Panc1 (cell line): ENCODE results near the gene JUND. TPM values are rescaled to one million over a fixed set of nuclear protein-coding genes. Genes with fewer than 3 reads are reported as not detected.

Source experiments
- ATAC-seq: fragments of 200-7000 bp; cut with Tn5 transposase; 2 replicates; pipeline ENCODE4 v1.9.1; 2020; ENCODE audit warnings: mild to moderate bottlenecking, moderate library complexity
- BruUV-seq: library from RNA; stranded (reverse); fragments of 400-500 nt; replicated peaks from 2 replicates; lab custom pipeline; 2021; lab: Mats Ljungman, UMichigan
- CTCF ChIA-PET: fragments of 300-600 bp; sonication (Branson Sonifier 250); formaldehyde crosslinking; loops from one replicate; lab custom pipeline; 2022; ENCODE audit warnings: antibody characterized with exemption; lab: Charles Lee
- POLR2A ChIA-PET: fragments of 300-600 bp; sonication (Branson Sonifier 250); formaldehyde crosslinking; loops from one replicate; lab custom pipeline; 2022; ENCODE audit warnings: antibody characterized with exemption; lab: Charles Lee
- DNase-seq: peaks from one replicate; pipeline ENCODE4 v3.0.0-alpha.2; 2010; ENCODE audit warnings: low read depth, low spot score
- H3K27ac ChIP-seq: 2 replicates; pipeline ENCODE4 v1.5.1; 2011; ENCODE audit warnings: mild to moderate bottlenecking, low read length, inconsistent platforms
- H3K27me3 ChIP-seq: fragments of 200-500 bp; sonication (Bioruptor generic); 2 replicates; pipeline ENCODE4 v1.6.0; 2014; ENCODE audit warnings: low read length, inconsistent platforms; ENCODE audit not compliant: control insufficient read depth, insufficient read depth
- H3K36me3 ChIP-seq: fragments of 200-500 bp; sonication (Bioruptor generic); 2 replicates; pipeline ENCODE4 v1.5.1; 2014; ENCODE audit warnings: inconsistent platforms, mild to moderate bottlenecking, low read length, moderate library complexity; ENCODE audit not compliant: control insufficient read depth, insufficient read depth
- H3K4me1 ChIP-seq: 2 replicates; pipeline ENCODE4 v1.5.1; 2011; ENCODE audit warnings: inconsistent platforms, mild to moderate bottlenecking, low read length, moderate library complexity; ENCODE audit not compliant: control insufficient read depth, insufficient read depth
- H3K4me3 ChIP-seq, 2 experiments: 2 replicates each; pipeline ENCODE4 v1.5.1; 2011 to 2012; ENCODE audit warnings: low read depth in 2 of 2, low read length in 2 of 2, mild to moderate bottlenecking in 2 of 2, inconsistent platforms in 1 of 2, moderate library complexity in 1 of 2
- H3K9me3 ChIP-seq: fragments of 200-500 bp; sonication (Bioruptor generic); 2 replicates; pipeline ENCODE4 v1.5.1; 2014; ENCODE audit warnings: low read depth, mild to moderate bottlenecking, inconsistent platforms, low read length, moderate library complexity; ENCODE audit not compliant: control insufficient read depth, insufficient read depth
- POLR2AphosphoS5 ChIP-seq: IDR thresholded peaks from 2 replicates; pipeline ENCODE4 v1.6.1; 2012; ENCODE audit warnings: mild to moderate bottlenecking, low read depth, low read length, moderate library complexity
- SIN3A ChIP-seq: IDR thresholded peaks from 2 replicates; pipeline ENCODE4 v1.6.1; 2012; ENCODE audit warnings: low read depth, mild to moderate bottlenecking, low read length, moderate library complexity, borderline replicate concordance; ENCODE audit not compliant: insufficient read depth
- TCF7L2 ChIP-seq: IDR thresholded peaks from 2 replicates; pipeline ENCODE4 v1.6.1; 2011; ENCODE audit warnings: mild to moderate bottlenecking, low read depth, low read length, inconsistent platforms
- in situ Hi-C: cut with HindIII; loops from 2 replicates; pipeline ENCODE4 v1.10.0; 2016; ENCODE audit warnings: low sequenced_read_pairs, low pct_unique_long_range_greater_than_20kb
- intact Hi-C: fragments of 100-400 bp; cut with micrococcal nuclease; formaldehyde crosslinking; loops from one replicate; pipeline ENCODE4 v1.10.0; 2022; ENCODE audit not compliant: unreplicated experiment
- total RNA-seq: library from RNA; stranded (reverse); gene quantifications from one replicate; pipeline ENCODE4 v1.2.1, GENCODE V29; 2021; ENCODE audit not compliant: unreplicated experiment
- TF ChIP-seq, protein P1 (sequence below): fragments of 450-650 bp; IDR thresholded peaks from 2 replicates; pipeline ENCODE4 v1.5.1; 2017; ENCODE audit warnings: mild to moderate bottlenecking
- TF ChIP-seq, protein P2 (sequence below), 2 experiments: IDR thresholded peaks; 2 replicates each; pipeline ENCODE4 v1.6.1; 2011 to 2012; ENCODE audit warnings: low read depth in 2 of 2, control low read depth in 1 of 2, low read length in 1 of 2, mild to moderate bottlenecking in 1 of 2, moderate library complexity in 1 of 2; ENCODE audit not compliant: insufficient read depth in 1 of 2

The JUND gene
- total RNA-seq, 1 experiment from 2014 or later = 130 TPM

DNA sequence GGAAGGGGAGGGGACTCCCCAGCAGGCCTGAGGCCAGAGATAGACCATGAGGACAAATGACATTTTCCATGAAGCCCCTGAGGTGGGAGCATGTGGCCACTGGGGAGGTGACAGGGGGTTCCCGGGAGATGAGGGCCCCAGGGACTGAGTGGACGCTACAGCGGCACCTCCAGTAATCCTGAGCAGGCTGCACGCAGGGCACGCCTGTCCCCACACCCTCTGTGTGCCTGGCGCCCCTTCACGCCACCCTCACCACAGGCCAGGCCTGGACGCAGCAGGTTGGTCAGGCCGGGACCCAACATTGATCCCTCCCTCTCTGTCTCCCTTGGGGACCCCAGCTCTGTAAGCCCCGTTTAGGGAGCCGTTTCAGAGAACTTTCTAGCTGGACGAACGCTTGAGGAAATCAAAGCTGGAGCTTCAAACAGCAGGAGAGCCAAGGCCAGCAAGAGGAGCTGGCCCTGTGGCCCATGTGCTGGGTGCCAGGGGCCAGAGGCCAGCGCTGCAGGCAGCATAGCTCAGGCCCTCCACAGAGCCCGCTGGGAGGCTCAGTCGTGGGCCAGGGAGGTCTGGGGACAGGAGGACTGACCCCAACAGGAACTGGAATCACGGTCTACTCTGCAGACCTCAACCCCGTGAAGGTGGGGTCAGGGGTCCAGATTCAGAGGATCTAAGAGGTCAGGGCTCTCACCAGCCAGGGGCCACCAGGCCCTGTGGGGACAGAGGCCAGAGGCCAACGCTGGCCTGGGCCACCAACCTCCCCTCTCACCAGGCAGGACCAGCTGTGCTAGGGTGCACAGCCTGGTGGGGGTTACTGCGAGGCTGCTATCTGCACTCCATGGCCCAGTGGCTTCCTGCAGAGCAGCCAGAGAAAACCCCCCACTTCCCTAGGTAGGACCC lies 26.9 kb upstream of the JUND start (continued):
- TF ChIP-seq SIN3A = no peak

DNA sequence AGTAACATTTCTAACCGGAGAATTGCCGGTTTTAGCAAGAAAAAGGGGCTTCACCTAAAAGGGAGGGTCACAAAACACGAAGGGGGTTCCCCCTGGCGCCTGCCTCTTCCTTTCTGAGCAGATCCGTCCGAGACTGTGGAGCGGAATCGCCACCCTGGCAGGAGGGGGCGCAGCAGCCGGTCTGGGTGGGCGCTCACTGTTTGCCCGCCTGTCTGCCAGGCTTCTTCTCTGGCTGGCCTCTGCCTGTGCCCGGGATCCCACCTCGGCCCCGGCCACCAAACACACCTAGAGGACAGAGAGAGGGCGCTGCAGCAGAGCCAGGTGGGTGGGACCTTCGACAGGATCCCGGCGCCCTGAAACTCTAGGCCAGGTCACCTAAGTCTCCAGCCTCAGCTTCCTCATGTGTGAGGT lies 25.9 kb upstream of the JUND start:
- Histone ChIP-seq H3K36me3 (no peaks in the 10 kb centered on the region), H3K4me3 (no peak overlapping the region), H3K27ac (peak overlapping the region; percentile 75), H3K9me3 (no peaks in the 10 kb centered on the region), H3K4me1 (peaks cover 52% of the 10 kb centered on the region), H3K27me3 (no peaks in the 10 kb centered on the region)
- no peak for TF ChIP-seq TCF7L2
- TF ChIP-seq, protein P1, sequence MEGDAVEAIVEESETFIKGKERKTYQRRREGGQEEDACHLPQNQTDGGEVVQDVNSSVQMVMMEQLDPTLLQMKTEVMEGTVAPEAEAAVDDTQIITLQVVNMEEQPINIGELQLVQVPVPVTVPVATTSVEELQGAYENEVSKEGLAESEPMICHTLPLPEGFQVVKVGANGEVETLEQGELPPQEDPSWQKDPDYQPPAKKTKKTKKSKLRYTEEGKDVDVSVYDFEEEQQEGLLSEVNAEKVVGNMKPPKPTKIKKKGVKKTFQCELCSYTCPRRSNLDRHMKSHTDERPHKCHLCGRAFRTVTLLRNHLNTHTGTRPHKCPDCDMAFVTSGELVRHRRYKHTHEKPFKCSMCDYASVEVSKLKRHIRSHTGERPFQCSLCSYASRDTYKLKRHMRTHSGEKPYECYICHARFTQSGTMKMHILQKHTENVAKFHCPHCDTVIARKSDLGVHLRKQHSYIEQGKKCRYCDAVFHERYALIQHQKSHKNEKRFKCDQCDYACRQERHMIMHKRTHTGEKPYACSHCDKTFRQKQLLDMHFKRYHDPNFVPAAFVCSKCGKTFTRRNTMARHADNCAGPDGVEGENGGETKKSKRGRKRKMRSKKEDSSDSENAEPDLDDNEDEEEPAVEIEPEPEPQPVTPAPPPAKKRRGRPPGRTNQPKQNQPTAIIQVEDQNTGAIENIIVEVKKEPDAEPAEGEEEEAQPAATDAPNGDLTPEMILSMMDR = no peak; the same call in 1 of the 2 replicates
- no peak for TF ChIP-seq SIN3A
- TF ChIP-seq, protein P2, sequence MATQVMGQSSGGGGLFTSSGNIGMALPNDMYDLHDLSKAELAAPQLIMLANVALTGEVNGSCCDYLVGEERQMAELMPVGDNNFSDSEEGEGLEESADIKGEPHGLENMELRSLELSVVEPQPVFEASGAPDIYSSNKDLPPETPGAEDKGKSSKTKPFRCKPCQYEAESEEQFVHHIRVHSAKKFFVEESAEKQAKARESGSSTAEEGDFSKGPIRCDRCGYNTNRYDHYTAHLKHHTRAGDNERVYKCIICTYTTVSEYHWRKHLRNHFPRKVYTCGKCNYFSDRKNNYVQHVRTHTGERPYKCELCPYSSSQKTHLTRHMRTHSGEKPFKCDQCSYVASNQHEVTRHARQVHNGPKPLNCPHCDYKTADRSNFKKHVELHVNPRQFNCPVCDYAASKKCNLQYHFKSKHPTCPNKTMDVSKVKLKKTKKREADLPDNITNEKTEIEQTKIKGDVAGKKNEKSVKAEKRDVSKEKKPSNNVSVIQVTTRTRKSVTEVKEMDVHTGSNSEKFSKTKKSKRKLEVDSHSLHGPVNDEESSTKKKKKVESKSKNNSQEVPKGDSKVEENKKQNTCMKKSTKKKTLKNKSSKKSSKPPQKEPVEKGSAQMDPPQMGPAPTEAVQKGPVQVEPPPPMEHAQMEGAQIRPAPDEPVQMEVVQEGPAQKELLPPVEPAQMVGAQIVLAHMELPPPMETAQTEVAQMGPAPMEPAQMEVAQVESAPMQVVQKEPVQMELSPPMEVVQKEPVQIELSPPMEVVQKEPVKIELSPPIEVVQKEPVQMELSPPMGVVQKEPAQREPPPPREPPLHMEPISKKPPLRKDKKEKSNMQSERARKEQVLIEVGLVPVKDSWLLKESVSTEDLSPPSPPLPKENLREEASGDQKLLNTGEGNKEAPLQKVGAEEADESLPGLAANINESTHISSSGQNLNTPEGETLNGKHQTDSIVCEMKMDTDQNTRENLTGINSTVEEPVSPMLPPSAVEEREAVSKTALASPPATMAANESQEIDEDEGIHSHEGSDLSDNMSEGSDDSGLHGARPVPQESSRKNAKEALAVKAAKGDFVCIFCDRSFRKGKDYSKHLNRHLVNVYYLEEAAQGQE (IDR thresholded peaks at IDR 0.05; ENCODE audit: insufficient read depth in 1 of 2, low read depth in 2 of 2, low read length in 1 of 2) = no peak
- TF ChIP-seq POLR2AphosphoS5 = no peak
- intact Hi-C loops (no loop called here), in situ Hi-C loops (no loop called here)
- no TSS peak for BruUV-seq
- ChIA-PET CTCF (interaction anchor here (0.6 to 1.1 kb wide), 2 partner anchors 28 to 460 kb away, joined by 3 to 5 read pairs; no protein-coding TSS in a partner anchor), POLR2A (no interaction called here)
- ATAC-seq (no peak), DNase-seq (no peak)

DNA sequence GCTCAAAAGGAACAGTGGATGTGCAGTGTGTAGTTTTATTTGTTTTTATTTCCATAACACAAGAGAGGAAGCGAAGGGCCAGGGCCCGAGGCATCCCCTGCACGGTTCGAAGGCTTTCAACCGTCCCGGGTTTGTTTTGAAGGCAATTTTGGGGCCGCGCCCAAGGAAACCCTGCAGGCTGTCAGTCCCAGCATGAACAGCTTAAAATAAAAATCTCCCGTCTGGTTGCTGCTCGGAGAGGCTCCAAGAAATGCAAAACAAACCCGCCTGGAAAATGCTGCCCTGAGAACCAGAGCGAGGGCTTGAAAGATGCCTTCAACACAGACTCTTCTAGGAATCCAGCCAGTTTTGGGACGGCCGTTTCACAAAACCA lies 25.5 kb upstream of the JUND start:
- H3K27ac ChIP-seq = peak overlapping the region; percentile 75
- in situ Hi-C loops = no loop called here
- TF ChIP-seq, protein P2 (IDR thresholded peaks at IDR 0.05; ENCODE audit: insufficient read depth in 1 of 2, low read depth in 2 of 2, low read length in 1 of 2) = no peak
- no peak for TF ChIP-seq SIN3A
- no peak for TF ChIP-seq TCF7L2
- TF ChIP-seq, protein P1 = no peak
- TF ChIP-seq POLR2AphosphoS5 = no peak
- ATAC-seq (no peak), DNase-seq (no peak)
- no peaks in the 10 kb centered on the region for H3K36me3 ChIP-seq
- TSS peak; percentile 94 for BruUV-seq
- CTCF ChIA-PET = interaction anchor here (0.6 to 1.1 kb wide), 2 partner anchors 27 to 461 kb away, joined by 3 to 5 read pairs; no protein-coding TSS in a partner anchor
- H3K4me3 ChIP-seq = no peak overlapping the region
- peaks cover 52% of the 10 kb centered on the region for H3K4me1 ChIP-seq
- POLR2A ChIA-PET = interaction anchor here (0.5 kb wide), 1 partner anchor 29 kb away, joined by 7 read pairs; no protein-coding TSS in a partner anchor
- H3K9me3 ChIP-seq = no peaks in the 10 kb centered on the region
- no peaks in the 10 kb centered on the region for H3K27me3 ChIP-seq
- intact Hi-C loops = no loop called here
